Parathyroid adenoma (tissue), 2 donors: ENCODE data around the gene PRDM16.

Source experiments
- H2AFZ ChIP-seq: fragments of 300-600 bp; sonication (generic); one replicate; pipeline ENCODE4 v1.7.0; 2017; ENCODE audit warnings: antibody characterized with exemption, mild to moderate bottlenecking
- H3K27ac ChIP-seq: fragments of 300-600 bp; sonication (generic); one replicate; pipeline ENCODE4 v1.7.0; 2017
- H3K27me3 ChIP-seq: fragments of 300-600 bp; sonication (generic); one replicate; pipeline ENCODE4 v1.7.0; 2017; ENCODE audit warnings: low read length; ENCODE audit not compliant: control insufficient read depth, insufficient read depth
- H3K36me3 ChIP-seq: fragments of 300-600 bp; sonication (generic); one replicate; pipeline ENCODE4 v1.7.0; 2017; ENCODE audit warnings: low read length; ENCODE audit not compliant: control insufficient read depth, insufficient read depth
- H3K4me1 ChIP-seq: fragments of 300-600 bp; sonication (generic); one replicate; pipeline ENCODE4 v1.7.0; 2017; ENCODE audit warnings: control low read depth
- H3K4me2 ChIP-seq: fragments of 300-600 bp; sonication (generic); one replicate; pipeline ENCODE4 v1.7.0; 2017; ENCODE audit warnings: low read length
- H3K4me3 ChIP-seq: fragments of 300-600 bp; sonication (generic); one replicate; pipeline ENCODE4 v1.7.0; 2017; ENCODE audit warnings: low read depth, low read length
- H3K79me2 ChIP-seq: fragments of 300-600 bp; sonication (generic); one replicate; pipeline ENCODE4 v1.7.0; 2017; ENCODE audit warnings: control low read depth
- H3K9ac ChIP-seq: fragments of 300-600 bp; sonication (generic); one replicate; pipeline ENCODE4 v1.7.0; 2017; ENCODE audit warnings: mild to moderate bottlenecking
- H3K9me3 ChIP-seq: fragments of 300-600 bp; sonication (generic); one replicate; pipeline ENCODE4 v1.7.0; 2017; ENCODE audit warnings: low read length; ENCODE audit not compliant: control insufficient read depth
- CTCF ChIP-seq: fragments of 300-600 bp; sonication (generic); IDR thresholded peaks from one replicate; pipeline ENCODE4 v1.7.0; 2017; ENCODE audit warnings: antibody characterized with exemption, mild to moderate bottlenecking
- donor health status: primary hyperparathyroidism.

PRDM16 gene

GRCh38 chr1:3390291-3390690 lies 321.3 kb downstream of the PRDM16 start:
- no peaks in the 10 kb centered on the region for H3K9me3 ChIP-seq
- peaks cover 5% of the 10 kb centered on the region for H3K27me3 ChIP-seq
- H3K4me3 ChIP-seq = no peak overlapping the region
- H2AFZ ChIP-seq = no peak overlapping the region
- no peak overlapping the region for H3K9ac ChIP-seq
- H3K36me3 ChIP-seq = no peaks in the 10 kb centered on the region
- no peak for TF ChIP-seq CTCF
- H3K27ac ChIP-seq = no peak overlapping the region
- no peak overlapping the region for H3K4me2 ChIP-seq
- H3K79me2 ChIP-seq = no peaks in the 10 kb centered on the region
- no peaks in the 10 kb centered on the region for H3K4me1 ChIP-seq

GRCh38 chr1:3391711-3392110 lies 322.7 kb downstream of the PRDM16 start:
- Histone ChIP-seq H3K9ac (no peak overlapping the region), H3K27ac (no peak overlapping the region), H3K4me2 (no peak overlapping the region), H3K36me3 (no peaks in the 10 kb centered on the region), H3K4me3 (no peak overlapping the region), H3K27me3 (peaks cover 5% of the 10 kb centered on the region), H3K79me2 (no peaks in the 10 kb centered on the region), H2AFZ (no peak overlapping the region), H3K9me3 (no peaks in the 10 kb centered on the region), H3K4me1 (no peaks in the 10 kb centered on the region)
- no peak for TF ChIP-seq CTCF

- H3K4me3 ChIP-seq = no peak overlapping the region
- H3K9me3 ChIP-seq = no peaks in the 10 kb centered on the region
- H3K4me1 ChIP-seq = no peaks in the 10 kb centered on the region
- H3K27ac ChIP-seq = no peak overlapping the region
- no peak overlapping the region for H3K4me2 ChIP-seq
- TF ChIP-seq CTCF = no peak
- H3K79me2 ChIP-seq = no peaks in the 10 kb centered on the region
- H3K36me3 ChIP-seq = no peaks in the 10 kb centered on the region
- H3K9ac ChIP-seq = no peak overlapping the region
- H3K27me3 ChIP-seq = peaks cover 5% of the 10 kb centered on the region
- H2AFZ ChIP-seq = no peak overlapping the region
These were observed 324.3 kb downstream of the PRDM16 start for GRCh38 chr1:3393024-3393986.

- Histone ChIP-seq H3K9me3 (no peaks in the 10 kb centered on the region), H3K27ac (no peak overlapping the region), H3K4me2 (no peak overlapping the region), H3K36me3 (no peaks in the 10 kb centered on the region), H2AFZ (no peak overlapping the region), H3K79me2 (no peaks in the 10 kb centered on the region), H3K27me3 (peaks cover 5% of the 10 kb centered on the region), H3K4me1 (no peaks in the 10 kb centered on the region), H3K4me3 (no peak overlapping the region), H3K9ac (no peak overlapping the region)
- TF ChIP-seq CTCF = no peak
These were observed 325.3 kb downstream of the PRDM16 start for GRCh38 chr1:3393987-3394920.
